Suprapubic skin (tissue), 4 donors: ENCODE results near the gene FAM131A. TPM values are rescaled to one million over a fixed set of nuclear protein-coding genes. Genes with fewer than 3 reads are reported as not detected.

Source experiments
- DNase-seq, 2 donors: peaks; one replicate each; pipeline ENCODE4 v3.0.0-alpha.2; 2019; ENCODE audit warnings: low spot score in 2 of 2
- H3K27ac ChIP-seq: fragments of 200-600 bp; sonication (generic); one replicate; pipeline ENCODE4 v1.5.1; 2019
- H3K27me3 ChIP-seq: fragments of 200-600 bp; sonication (generic); one replicate; pipeline ENCODE4 v1.5.1; 2019
- H3K36me3 ChIP-seq: fragments of 200-600 bp; sonication (generic); one replicate; pipeline ENCODE4 v1.5.1; 2019
- H3K4me1 ChIP-seq: fragments of 200-600 bp; sonication (generic); one replicate; pipeline ENCODE4 v1.5.1; 2019
- H3K4me3 ChIP-seq: fragments of 200-600 bp; sonication (generic); one replicate; pipeline ENCODE4 v1.5.1; 2019; ENCODE audit warnings: mild to moderate bottlenecking
- H3K9me3 ChIP-seq: fragments of 200-600 bp; sonication (generic); one replicate; pipeline ENCODE4 v1.5.1; 2019
- CTCF ChIP-seq, 2 donors: fragments of 200-600 bp in 1 of 2; fragments of 450-650 bp in 1 of 2; sonication (generic) in 1 of 2; IDR thresholded peaks; one replicate each; pipeline ENCODE4 v1.5.1; 2016 to 2019; ENCODE audit warnings: antibody characterized with exemption in 2 of 2, mild to moderate bottlenecking in 1 of 2, moderate library complexity in 1 of 2
- EP300 ChIP-seq: sonication (generic); formaldehyde crosslinking; IDR thresholded peaks from one replicate; pipeline ENCODE4 v1.6.1; 2017; ENCODE audit warnings: antibody characterized with exemption
- POLR2A ChIP-seq, 2 donors: fragments of 450-650 bp; IDR thresholded peaks; one replicate each; pipeline ENCODE4 v1.6.1; 2017; ENCODE audit warnings: antibody characterized with exemption in 2 of 2, mild to moderate bottlenecking in 2 of 2, moderate library complexity in 2 of 2
- POLR2AphosphoS5 ChIP-seq, 3 donors: sonication (generic); formaldehyde crosslinking; IDR thresholded peaks; one replicate each; pipeline ENCODE4 v1.6.1; 2017; ENCODE audit warnings: antibody characterized with exemption in 3 of 3
- WGBS: methylation state at CpG from one replicate; pipeline ENCODE4 v1.1.5; 2018; 5-methylcytosine and 5-hydroxymethylcytosine counted together
- total RNA-seq, 4 donors: library from RNA; depleted of rRNA; stranded (reverse); fragments of >200 nt; gene quantifications; one replicate each; pipeline ENCODE4 v1.1.0, GENCODE V29; 2016

Gene FAM131A
- 10 to 100 TPM; 54.4 to 77.9 (median 65.3) TPM for total RNA-seq

GRCh38 chr3:184337399-184337714 lies at the start of gene FAM131A:
TSS of gene FAM131A (plus strand) at chr3:184337600. CDS start at chr3:184337631, 31 bp downstream.
- peak within 1 kb of the TSS; percentile 94 for H3K27ac ChIP-seq
- peaks cover 73% of the 10 kb centered on the region for H3K4me1 ChIP-seq
- TF ChIP-seq EP300 (no peak), CTCF (IDR thresholded peaks at IDR 0.05) (no peak), POLR2AphosphoS5 (IDR thresholded peaks at IDR 0.05) (no peak), POLR2A (IDR thresholded peaks at IDR 0.05) (no peak)
- peak within 1 kb of the TSS; percentile 74 for H3K4me3 ChIP-seq
- DNase-seq, result no peak
- no peaks in the 10 kb centered on the region for H3K27me3 ChIP-seq
- H3K36me3 ChIP-seq, result peaks cover 29% of the 10 kb centered on the region
- H3K9me3 ChIP-seq, result no peaks in the 10 kb centered on the region
- WGBS, result 31% methylated on average over 5 of the region's 6 CpGs

- H3K27ac ChIP-seq, result no peak overlapping the region
- peaks cover 19% of the 10 kb centered on the region for H3K27me3 ChIP-seq
- no peaks in the 10 kb centered on the region for H3K36me3 ChIP-seq
- H3K9me3 ChIP-seq, result no peaks in the 10 kb centered on the region
- TF ChIP-seq EP300 (no peak), CTCF (IDR thresholded peaks at IDR 0.05) (peak; percentile 32 to 50), POLR2A (IDR thresholded peaks at IDR 0.05) (no peak)
- H3K4me1 ChIP-seq, result no peaks in the 10 kb centered on the region
- DNase-seq, result no peak
- H3K4me3 ChIP-seq, result no peak overlapping the region
- 14% methylated on average over 8 of the region's 10 CpGs for WGBS
These were observed 47.9 kb upstream of the FAM131A start for GRCh38 chr3:184289426-184289938.

- TF ChIP-seq POLR2AphosphoS5 (IDR thresholded peaks at IDR 0.05), result no peak
- TF ChIP-seq EP300, result no peak
- no peak for TF ChIP-seq POLR2A (IDR thresholded peaks at IDR 0.05)
- no peak for TF ChIP-seq CTCF (IDR thresholded peaks at IDR 0.05)
- Histone ChIP-seq H3K27me3 (peaks cover 19% of the 10 kb centered on the region), H3K9me3 (no peaks in the 10 kb centered on the region), H3K4me1 (no peaks in the 10 kb centered on the region), H3K27ac (no peak overlapping the region), H3K36me3 (no peaks in the 10 kb centered on the region), H3K4me3 (no peak overlapping the region)
- no peak for DNase-seq
- WGBS, result 90% methylated on average over 10 of the region's 10 CpGs
These were observed 47.1 kb upstream of the FAM131A start for GRCh38 chr3:184290331-184290730.

GRCh38 chr3:184291044-184291737 lies 46.2 kb upstream of the FAM131A start:
- peaks cover 19% of the 10 kb centered on the region for H3K27me3 ChIP-seq
- TF ChIP-seq EP300 (no peak), CTCF (IDR thresholded peaks at IDR 0.05) (no peak), POLR2AphosphoS5 (IDR thresholded peaks at IDR 0.05) (no peak), POLR2A (IDR thresholded peaks at IDR 0.05) (no peak)
- DNase-seq, result no peak
- H3K4me1 ChIP-seq, result no peaks in the 10 kb centered on the region
- WGBS, result 94% methylated on average over 17 of the region's 22 CpGs
- no peaks in the 10 kb centered on the region for H3K9me3 ChIP-seq
- H3K27ac ChIP-seq, result no peak overlapping the region
- no peak overlapping the region for H3K4me3 ChIP-seq
- H3K36me3 ChIP-seq, result no peaks in the 10 kb centered on the region

- no peak overlapping the region for H3K27ac ChIP-seq
- H3K36me3 ChIP-seq, result no peaks in the 10 kb centered on the region
- WGBS, result 94% methylated on average over 19 of the region's 21 CpGs
- no peak overlapping the region for H3K4me3 ChIP-seq
- DNase-seq, result no peak
- no peaks in the 10 kb centered on the region for H3K4me1 ChIP-seq
- peaks cover 19% of the 10 kb centered on the region for H3K27me3 ChIP-seq
- TF ChIP-seq POLR2A (IDR thresholded peaks at IDR 0.05) (no peak), EP300 (no peak), POLR2AphosphoS5 (IDR thresholded peaks at IDR 0.05) (no peak), CTCF (IDR thresholded peaks at IDR 0.05) (no peak)
- no peaks in the 10 kb centered on the region for H3K9me3 ChIP-seq
These were observed 45.5 kb upstream of the FAM131A start for GRCh38 chr3:184291738-184292445.
